Gastroesophageal sphincter (tissue), 3 donors: ENCODE data around the gene SDC1.

Source experiments
- EP300 ChIP-seq: sonication (generic); formaldehyde crosslinking; IDR thresholded peaks from one replicate; pipeline ENCODE4 v1.6.1; 2017; ENCODE audit warnings: antibody characterized with exemption, mild to moderate bottlenecking
- POLR2A ChIP-seq, 2 donors: fragments of 450-650 bp; IDR thresholded peaks; one replicate each; pipeline ENCODE4 v1.6.1; 2017; ENCODE audit warnings: antibody characterized with exemption in 2 of 2, mild to moderate bottlenecking in 2 of 2, moderate library complexity in 1 of 2
- TF ChIP-seq, protein P1 (sequence below), 4 experiments: fragments of 200-600 bp in 2 of 4; fragments of 450-650 bp in 2 of 4; sonication (generic) in 1 of 4; IDR thresholded peaks; one replicate each; pipeline ENCODE4 v1.5.1; 2017 to 2019; ENCODE audit warnings: antibody characterized with exemption in 4 of 4, mild to moderate bottlenecking in 2 of 4, moderate library complexity in 2 of 4

GRCh38 chr2:20164061-20164733 lies 60.7 kb downstream of the SDC1 start:
- TF ChIP-seq POLR2A (IDR thresholded peaks at IDR 0.05) = no peak
- TF ChIP-seq, protein P1, sequence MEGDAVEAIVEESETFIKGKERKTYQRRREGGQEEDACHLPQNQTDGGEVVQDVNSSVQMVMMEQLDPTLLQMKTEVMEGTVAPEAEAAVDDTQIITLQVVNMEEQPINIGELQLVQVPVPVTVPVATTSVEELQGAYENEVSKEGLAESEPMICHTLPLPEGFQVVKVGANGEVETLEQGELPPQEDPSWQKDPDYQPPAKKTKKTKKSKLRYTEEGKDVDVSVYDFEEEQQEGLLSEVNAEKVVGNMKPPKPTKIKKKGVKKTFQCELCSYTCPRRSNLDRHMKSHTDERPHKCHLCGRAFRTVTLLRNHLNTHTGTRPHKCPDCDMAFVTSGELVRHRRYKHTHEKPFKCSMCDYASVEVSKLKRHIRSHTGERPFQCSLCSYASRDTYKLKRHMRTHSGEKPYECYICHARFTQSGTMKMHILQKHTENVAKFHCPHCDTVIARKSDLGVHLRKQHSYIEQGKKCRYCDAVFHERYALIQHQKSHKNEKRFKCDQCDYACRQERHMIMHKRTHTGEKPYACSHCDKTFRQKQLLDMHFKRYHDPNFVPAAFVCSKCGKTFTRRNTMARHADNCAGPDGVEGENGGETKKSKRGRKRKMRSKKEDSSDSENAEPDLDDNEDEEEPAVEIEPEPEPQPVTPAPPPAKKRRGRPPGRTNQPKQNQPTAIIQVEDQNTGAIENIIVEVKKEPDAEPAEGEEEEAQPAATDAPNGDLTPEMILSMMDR (IDR thresholded peaks at IDR 0.05) = no peak
- no peak for TF ChIP-seq EP300
